Progenitor cell of endocrine pancreas (in vitro differentiated cells): ENCODE measurements around the gene CTNNA1. TPM values are rescaled to one million over a fixed set of nuclear protein-coding genes. Genes with fewer than 3 reads are reported as not detected.
A peak's percentile ranks its signal among the peaks of the same experiment; 100 is the strongest.
"Not testable (repeated sequence)": the region's sequence is repeated elsewhere in the genome, so short reads cannot be mapped to it uniquely, and the experiment has no call there.

Source experiments
- DNase-seq: peaks from one replicate; pipeline ENCODE4 v3.0.0; 2021; ENCODE audit warnings: low spot score; ENCODE audit not compliant: unreplicated experiment
- H3K27ac Mint-ChIP-seq: 2 replicates; pipeline ENCODE4 v1.8.0; 2021; ENCODE audit warnings: mild to moderate bottlenecking, moderate library complexity, mixed read lengths
- H3K27me3 Mint-ChIP-seq: 2 replicates; pipeline ENCODE4 v1.8.0; 2021; ENCODE audit warnings: mixed read lengths
- H3K36me3 Mint-ChIP-seq: 2 replicates; pipeline ENCODE4 v1.8.0; 2022; ENCODE audit warnings: mixed read lengths; ENCODE audit not compliant: insufficient read depth
- H3K4me1 Mint-ChIP-seq: 2 replicates; pipeline ENCODE4 v1.8.0; 2021; ENCODE audit warnings: low read depth, mixed read lengths
- H3K4me3 Mint-ChIP-seq: 2 replicates; pipeline ENCODE4 v1.8.0; 2021; ENCODE audit warnings: low read depth, mild to moderate bottlenecking, moderate library complexity, mixed read lengths
- H3K9me3 Mint-ChIP-seq: 2 replicates; pipeline ENCODE4 v1.8.0; 2021; ENCODE audit warnings: low read depth, mixed read lengths
- CTCF ChIP-seq: fragments of 200-600 bp; sonication (generic); IDR thresholded peaks from one replicate; pipeline ENCODE4 v1.5.0; 2021; ENCODE audit warnings: antibody characterized with exemption, mild to moderate bottlenecking; ENCODE audit not compliant: unreplicated experiment
- total RNA-seq: library from RNA; stranded (reverse); gene quantifications from 2 replicates; pipeline ENCODE4 v1.2.1, GENCODE V29; 2021

CTNNA1 gene
- total RNA-seq, 1 donor from 2014 or later: 394 TPM

GRCh38 chr5:138725818-138726416, 27.3 kb upstream of the CTNNA1 start:
- Mint-ChIP-seq H3K36me3 (no peaks in the 10 kb centered on the region), H3K27ac (peak overlapping the region; percentile 84), H3K4me1 (peaks cover 28% of the 10 kb centered on the region), H3K9me3 (no peaks in the 10 kb centered on the region), H3K4me3 (no peak overlapping the region), H3K27me3 (no peaks in the 10 kb centered on the region)
- TF ChIP-seq CTCF: no peak
- DNase-seq: no peak

GRCh38 chr5:138726848-138727247, 26.4 kb upstream of the CTNNA1 start:
- no peak for TF ChIP-seq CTCF
- Mint-ChIP-seq H3K9me3 (no peaks in the 10 kb centered on the region), H3K4me1 (peaks cover 27% of the 10 kb centered on the region), H3K27me3 (no peaks in the 10 kb centered on the region), H3K27ac (peak overlapping the region; percentile 22), H3K36me3 (no peaks in the 10 kb centered on the region), H3K4me3 (no peak overlapping the region)
- no peak for DNase-seq

GRCh38 chr5:138730496-138730895, 22.7 kb upstream of the CTNNA1 start:
- H3K27ac Mint-ChIP-seq, H3K9me3 Mint-ChIP-seq, DNase-seq, H3K36me3 Mint-ChIP-seq, H3K4me3 Mint-ChIP-seq, H3K4me1 Mint-ChIP-seq, H3K27me3 Mint-ChIP-seq: not testable (repeated sequence)

- H3K27ac Mint-ChIP-seq: no peak overlapping the region
- H3K9me3 Mint-ChIP-seq: no peaks in the 10 kb centered on the region
- no peak overlapping the region for H3K4me3 Mint-ChIP-seq
- no peak for DNase-seq
- H3K27me3 Mint-ChIP-seq: no peaks in the 10 kb centered on the region
- no peaks in the 10 kb centered on the region for H3K4me1 Mint-ChIP-seq
- no peak for TF ChIP-seq CTCF
- no peaks in the 10 kb centered on the region for H3K36me3 Mint-ChIP-seq
These were observed 20.8 kb upstream of the CTNNA1 start for GRCh38 chr5:138732466-138732865.

- H3K36me3 Mint-ChIP-seq: no peaks in the 10 kb centered on the region
- H3K4me1 Mint-ChIP-seq: no peaks in the 10 kb centered on the region
- H3K9me3 Mint-ChIP-seq: no peaks in the 10 kb centered on the region
- no peak for TF ChIP-seq CTCF
- H3K27ac Mint-ChIP-seq: no peak overlapping the region
- no peaks in the 10 kb centered on the region for H3K27me3 Mint-ChIP-seq
- no peak overlapping the region for H3K4me3 Mint-ChIP-seq
- DNase-seq: no peak
These were observed 20.3 kb upstream of the CTNNA1 start for GRCh38 chr5:138732933-138733332.

- no peaks in the 10 kb centered on the region for H3K9me3 Mint-ChIP-seq
- no peak for DNase-seq
- H3K27me3 Mint-ChIP-seq: no peaks in the 10 kb centered on the region
- no peak for TF ChIP-seq CTCF
- no peaks in the 10 kb centered on the region for H3K36me3 Mint-ChIP-seq
- H3K4me3 Mint-ChIP-seq: no peak overlapping the region
- H3K27ac Mint-ChIP-seq: no peak overlapping the region
- H3K4me1 Mint-ChIP-seq: no peaks in the 10 kb centered on the region
These were observed 19.7 kb upstream of the CTNNA1 start for GRCh38 chr5:138733509-138733908.
